Mesenteric fat pad (tissue), 1 donor: ENCODE data around the gene GLRX3. TPM values are rescaled to one million over a fixed set of nuclear protein-coding genes. Genes with fewer than 3 reads are reported as not detected.
A peak's percentile ranks its signal among the peaks of the same experiment; 100 is the strongest.
"Not testable (repeated sequence)": the region's sequence is repeated elsewhere in the genome, so short reads cannot be mapped to it uniquely, and the experiment has no call there.

ENCODE experiments used
- DNase-seq: peaks from one replicate; pipeline ENCODE4 v3.0.0-alpha.2; 2020; ENCODE audit warnings: low spot score
- total RNA-seq: library from RNA; stranded (reverse); fragmentation: NEBNext Ultra II Directional; extraction: Animal tissue kit (Norgen Biotek cat#: 25700); gene quantifications from one replicate; pipeline ENCODE4 v1.2.1, GENCODE V29; 2021
- donor health status: DM: yes; HTN: yes; CAD: no.

Gene GLRX3
- total RNA-seq, 1 donor from 2014 or later: 72.0 TPM

DNA sequence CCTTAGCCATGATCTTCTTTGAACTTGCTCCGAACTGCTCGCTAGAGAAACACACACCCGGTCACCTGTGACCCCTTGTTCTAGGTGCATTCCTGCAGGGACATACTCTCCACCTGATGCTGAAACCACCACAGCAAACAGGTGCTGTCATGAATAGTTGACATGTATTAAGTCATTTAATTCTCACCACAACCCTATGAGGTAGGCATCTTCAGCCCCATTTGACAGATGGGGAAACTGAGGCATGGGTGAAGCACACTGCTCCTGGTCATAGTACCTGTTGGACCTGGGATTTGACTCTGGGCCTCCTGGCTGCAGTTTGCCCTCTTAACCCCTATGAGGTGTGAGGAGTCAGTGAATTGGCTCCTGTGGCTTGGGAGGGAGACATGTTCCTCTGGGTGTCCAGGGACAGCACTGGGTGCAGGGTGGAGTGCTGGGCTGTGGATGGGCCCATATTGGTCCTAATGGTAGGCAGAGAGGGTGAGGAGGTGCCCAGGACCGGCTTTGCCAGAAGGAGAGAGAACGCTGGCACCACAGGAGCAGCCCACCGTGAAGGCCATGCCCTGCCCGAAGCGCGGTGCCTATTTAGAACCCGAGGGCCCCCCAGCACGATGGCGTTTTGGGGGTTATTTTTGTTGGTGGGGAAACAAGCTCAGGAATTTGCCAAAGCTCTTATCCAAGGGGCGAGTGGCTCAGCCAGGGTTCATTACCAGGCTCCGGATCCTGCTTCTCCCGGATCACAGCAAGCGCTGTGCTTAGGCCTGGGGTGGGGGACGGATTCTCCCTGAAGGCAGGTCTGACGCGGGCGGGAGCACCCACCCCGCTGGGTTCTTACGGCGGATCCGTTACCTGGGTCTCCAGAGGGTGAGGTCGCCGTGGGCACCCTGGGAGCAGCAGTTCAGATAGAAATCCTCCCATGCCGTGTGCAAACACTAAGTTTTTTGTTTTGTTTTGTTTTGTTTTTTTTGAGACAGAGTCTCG lies 52.3 kb downstream of the GLRX3 start:
- no peak for DNase-seq

DNA sequence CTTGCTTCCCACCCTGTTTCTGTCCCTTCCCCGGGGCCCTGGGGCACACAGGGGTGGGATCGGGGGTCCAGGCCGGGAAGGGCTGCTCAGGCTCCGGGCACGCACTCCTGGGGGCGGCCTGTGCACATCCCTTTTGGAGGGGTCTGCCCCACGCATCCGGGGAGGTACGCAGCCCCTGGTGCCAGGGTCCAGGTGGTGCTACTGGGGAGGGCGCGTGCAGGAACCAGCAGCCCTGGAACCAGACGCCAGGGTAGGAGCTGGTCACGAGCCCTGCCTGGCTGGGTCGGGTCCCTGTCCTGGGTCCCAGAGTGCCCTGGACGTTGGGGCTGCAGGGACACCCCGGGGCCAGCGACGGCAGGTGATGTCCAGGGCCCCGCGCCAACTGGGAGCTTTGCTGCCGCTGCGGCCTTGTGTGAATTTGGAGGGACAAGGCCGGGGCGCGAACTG lies 53.4 kb downstream of the GLRX3 start:
- no peak for DNase-seq

DNA sequence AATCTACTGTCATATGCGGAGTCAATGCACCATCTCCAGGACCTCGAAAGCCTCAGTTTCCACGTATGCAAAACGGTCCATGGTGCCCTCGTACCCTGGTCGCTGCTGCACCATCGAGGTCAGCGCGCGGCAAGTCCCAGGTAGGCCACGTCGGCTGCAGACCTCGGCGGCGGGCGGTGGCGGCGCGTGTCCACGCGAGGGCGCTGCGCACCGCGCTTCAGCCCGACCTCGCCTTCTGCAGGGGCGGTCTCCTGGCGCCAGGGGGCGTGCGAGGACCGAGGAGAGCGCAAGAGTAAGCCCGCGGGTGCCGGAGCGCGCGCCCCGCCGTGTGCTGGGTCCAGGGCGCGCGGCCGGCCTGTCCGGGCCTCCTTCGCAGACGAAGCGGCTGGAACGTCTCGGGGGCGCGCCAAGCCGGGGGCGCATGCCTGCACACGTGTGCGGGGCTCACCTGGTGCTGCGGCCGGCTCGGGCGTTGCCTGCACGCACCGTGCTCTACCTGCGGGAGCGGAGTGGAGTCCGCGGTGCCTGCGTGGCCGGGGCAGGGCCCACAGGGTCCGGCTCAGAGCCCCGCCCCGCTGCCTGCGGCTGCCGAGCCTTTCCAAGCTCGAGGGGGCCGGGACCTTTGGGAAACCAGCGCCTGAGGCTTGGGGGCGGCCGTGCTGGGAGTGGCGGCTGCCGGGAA lies 54.0 kb downstream of the GLRX3 start:
- peak; percentile 94 for DNase-seq

DNA sequence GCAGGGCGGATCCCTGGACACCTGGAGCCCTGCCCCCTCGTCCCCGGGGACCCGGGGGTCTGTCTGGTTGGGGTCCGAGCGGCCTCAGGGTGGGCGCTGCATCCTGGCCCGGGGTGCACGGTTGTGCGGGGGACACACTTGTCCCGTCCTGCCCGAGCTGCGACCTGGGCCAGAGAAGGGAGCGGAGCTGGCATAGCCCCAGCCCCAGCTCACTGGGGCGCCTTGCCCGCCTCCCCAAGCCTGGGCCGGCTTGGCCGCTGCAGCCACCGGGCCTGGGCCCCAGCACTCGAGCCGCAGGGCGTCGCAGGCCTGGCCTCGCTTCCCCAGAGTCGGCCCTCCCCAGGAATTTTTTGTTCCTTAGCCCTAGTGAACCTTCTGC lies 54.5 kb downstream of the GLRX3 start:
- DNase-seq: no peak

DNA sequence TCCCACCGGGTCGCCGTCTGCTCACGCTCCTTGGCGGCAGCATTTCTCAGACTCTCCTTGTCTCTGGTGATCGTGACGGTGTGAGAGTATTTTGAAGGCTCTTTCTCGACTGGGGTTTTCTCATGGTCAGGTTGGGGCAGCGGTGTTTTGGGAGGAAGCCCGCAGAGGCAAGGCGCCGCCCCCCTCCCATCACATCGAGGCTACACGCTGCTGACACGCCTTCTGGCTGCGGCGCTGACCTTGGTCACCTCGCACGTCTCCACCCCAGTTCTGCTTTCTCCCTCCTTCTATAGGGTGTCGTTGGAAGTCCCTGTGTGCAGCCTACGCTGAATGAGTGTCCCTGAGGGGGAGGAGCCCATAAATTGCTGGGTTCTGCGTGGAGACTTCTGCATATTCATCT lies 55.2 kb downstream of the GLRX3 start:
- DNase-seq: no peak

DNA sequence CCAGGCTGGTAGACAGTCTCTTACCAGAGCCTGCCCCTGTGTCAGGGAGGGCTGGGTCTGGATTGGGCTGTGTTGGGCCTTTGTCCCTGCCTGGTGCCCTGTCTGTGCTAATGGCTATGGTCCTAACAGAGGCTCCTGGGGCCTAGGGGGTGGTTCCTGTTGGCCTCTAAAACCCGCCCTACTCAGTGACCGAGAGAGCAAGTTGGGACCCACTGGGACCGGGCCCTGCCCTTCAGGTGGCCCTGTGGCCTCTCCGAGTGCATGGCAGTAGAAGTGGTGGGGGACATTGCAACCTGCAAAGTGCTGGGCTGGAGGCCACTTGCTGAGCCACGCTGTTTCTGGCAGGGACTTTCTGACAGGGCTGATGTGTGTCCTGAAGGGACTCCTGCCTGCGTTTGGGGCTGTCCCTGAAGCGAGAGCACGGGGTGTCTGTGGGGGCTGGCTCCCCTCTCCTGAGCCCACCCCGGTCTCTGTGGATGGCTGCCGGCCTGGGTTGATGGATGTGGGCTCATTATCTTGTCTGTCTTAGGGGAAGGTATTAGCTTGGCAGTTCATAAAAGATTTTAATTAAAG lies 56.2 kb downstream of the GLRX3 start:
- no peak for DNase-seq

DNA sequence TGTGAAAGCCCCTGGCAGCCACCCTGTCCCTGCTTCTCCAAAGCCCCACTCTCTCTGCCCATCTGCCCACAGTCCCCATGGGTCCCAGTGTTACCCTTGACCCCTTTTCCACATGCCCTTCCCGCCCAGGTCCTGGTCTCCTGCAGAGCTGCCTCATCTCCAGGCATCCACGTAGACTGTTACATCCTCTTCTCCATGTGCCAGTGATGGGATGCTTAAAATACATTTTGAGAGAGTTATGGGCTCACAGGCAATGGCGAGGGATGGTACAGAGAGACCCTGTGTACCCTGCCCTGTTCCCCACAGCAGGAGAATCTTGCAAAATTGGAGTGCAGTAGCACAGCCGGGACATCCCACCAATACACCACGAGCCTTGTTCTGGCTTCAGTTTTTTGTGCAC lies 56.8 kb downstream of the GLRX3 start:
- no peak for DNase-seq

DNA sequence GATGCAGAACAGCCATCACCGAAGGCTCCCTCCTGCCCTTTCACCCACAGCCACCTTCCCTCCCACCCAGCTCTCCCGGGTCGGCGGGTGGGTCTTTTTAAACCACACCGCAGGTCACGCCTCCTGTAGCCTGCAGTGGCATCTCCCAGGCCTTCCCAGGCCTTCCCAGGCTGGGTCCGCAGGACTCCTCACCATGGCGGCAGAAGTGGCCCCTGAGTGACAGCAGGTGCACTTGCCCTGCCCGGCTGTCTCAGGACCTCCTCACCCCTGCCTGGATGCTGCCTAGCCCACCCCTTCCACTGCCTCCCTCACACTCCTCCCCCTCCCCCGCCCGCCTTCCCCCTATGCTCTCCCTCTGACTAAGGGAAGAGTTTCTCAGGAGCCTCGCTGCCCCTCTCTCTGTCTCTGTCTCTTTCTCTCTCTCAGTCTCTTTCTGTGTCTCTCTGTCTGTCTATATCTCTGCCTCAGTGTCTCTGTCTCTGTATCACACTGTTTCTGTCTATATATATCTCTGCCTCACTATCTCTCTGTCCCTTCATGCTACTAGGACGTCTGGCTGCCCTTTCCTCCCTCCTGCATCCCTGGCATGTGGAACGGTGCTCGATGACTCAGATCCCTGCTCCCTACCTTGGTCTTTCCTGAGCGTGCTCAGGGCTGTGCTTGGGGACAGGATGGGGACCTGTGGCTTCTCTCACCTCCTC lies 57.5 kb downstream of the GLRX3 start:
- DNase-seq: no peak

DNA sequence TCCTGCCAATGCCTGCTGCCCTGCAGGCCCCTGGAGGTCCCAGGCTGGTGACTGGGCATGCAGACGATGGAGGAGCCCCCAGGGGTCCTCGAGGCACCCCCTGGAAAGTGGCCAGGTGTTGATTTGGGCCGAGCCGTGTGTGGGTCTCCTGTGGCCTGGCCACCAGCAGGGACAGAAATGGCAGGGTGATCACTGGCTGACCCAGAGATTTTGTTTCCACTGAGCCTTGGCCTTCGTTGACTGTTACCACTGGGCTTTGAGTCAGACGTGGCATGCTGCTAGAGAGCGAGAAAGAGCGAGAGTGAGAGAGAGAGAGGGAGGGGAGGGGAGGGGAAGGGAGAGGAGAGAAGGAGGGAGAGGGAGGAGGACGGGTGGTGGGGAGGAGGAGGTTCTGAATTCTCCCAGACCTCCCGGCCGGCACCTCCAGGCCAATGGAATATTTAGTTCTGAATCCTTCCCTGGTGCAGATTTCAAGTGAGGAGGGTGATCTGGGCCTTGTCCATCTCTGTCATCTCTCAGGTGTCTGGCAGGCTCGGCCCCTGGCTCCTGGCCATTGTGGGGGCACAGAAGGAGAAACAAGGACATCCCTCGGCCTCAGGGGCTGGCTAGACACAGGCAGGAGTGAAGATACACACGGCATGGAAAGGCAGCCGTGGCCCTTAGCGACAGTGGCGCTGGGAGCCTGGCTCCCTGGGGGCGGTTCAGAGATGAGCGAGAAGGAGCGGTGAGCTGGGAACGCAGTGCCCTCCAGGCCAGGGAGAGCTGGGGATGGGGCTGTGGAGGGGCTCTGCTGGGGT lies 58.2 kb downstream of the GLRX3 start:
- DNase-seq: no peak

DNA sequence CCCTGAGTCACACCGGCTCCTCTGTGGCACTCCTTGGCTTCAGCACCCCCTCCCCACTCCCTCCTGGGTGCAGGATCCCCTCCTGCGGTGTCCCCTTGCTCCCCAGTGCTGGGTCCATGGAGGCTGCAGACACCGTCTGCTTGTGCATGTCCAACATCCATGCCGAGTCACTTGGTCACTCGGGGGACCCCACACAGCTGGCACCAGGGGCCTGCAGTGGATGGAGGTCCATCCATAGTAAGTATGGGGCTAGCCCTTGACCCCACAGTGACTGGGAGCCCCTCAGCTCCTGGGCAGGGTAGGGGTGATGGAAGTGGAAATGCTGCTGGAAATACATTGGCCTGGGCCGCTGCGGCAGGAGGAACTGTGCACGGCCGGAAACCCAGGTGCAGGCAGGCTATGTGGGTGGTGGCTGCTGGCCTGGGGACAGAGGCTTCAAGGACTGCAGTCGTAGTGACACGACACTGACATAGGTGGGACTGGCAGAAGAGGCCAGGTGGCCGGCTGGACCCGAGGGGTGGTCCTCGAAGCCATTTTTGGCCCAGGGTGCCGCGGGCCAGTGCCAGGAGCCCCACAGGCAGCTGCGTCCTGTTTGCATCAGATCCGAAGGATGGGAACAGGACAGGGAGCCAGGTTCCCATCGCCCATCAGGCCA lies 58.9 kb downstream of the GLRX3 start:
- no peak for DNase-seq

DNA sequence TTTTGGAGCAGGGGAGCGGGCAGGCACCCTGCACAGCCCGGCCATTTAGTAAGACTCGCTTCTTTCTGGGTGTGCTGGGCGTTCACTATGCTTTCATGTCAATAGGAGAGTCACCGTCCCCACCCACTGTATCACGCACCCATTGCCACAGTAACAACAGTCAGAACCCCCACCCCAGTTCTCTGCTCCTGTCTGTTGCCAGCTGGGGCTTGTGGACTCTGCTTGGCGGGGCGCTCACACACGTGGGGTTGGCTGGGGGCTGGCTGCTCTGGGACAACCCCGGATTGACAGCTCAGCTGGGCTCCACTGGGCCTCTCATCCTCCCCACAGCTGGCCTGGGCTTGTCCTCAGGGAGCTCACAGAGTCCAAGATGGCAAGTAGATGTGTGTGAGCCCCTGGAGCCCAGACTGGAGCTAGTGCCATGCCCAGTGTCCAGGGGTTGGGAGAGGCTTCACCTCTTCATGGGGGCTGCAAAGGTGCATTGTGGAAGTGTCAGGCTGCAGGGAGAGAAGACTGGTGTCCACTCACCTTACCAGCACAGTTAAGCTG lies 59.6 kb downstream of the GLRX3 start:
- DNase-seq: no peak

DNA sequence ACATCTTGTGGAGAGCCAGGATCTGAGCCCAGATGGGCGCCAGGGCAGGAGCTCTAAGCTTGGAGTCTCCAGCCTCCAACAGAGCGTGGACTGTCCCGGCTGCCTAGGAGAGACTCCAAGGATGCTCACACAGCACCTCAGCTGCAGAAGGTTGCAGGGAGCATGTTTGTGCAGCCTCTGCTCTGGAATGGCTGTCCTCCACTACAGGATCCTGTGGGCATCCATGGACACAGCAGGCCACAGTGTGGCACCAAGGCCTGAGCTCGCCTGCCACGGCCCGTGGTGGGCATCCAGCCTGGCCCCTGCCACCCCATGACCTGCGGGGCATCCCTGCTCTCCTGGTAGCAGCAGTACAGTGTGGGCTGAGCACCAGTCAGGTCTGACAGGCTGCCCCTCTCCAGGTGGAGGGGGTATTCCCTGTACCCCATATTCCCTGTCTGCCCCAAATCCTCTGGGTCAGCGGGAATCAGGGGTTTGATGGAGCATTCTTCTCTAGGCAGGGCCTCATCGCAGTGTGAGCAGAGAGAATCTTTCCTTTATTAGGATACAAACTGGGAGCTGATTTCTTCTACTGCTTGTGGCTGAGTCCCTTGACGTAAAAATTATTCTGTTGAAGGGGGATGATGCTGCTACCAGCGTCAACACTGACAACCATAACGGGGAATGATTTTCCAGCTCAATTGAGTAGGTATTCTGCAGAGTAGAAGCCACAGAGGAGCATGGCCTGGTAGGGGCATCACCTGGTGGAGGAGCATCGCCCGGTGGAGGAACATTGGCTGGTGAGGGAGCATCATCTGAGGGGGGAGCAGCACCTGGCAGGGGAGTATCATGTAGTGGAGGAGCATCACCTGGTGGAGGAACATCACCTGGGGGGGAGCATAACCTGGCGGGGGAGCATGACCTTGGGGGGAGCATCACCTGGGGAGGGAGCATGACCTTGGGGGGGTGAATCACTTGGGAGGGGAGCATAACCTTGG lies 60.6 kb downstream of the GLRX3 start:
- DNase-seq: no peak

DNA sequence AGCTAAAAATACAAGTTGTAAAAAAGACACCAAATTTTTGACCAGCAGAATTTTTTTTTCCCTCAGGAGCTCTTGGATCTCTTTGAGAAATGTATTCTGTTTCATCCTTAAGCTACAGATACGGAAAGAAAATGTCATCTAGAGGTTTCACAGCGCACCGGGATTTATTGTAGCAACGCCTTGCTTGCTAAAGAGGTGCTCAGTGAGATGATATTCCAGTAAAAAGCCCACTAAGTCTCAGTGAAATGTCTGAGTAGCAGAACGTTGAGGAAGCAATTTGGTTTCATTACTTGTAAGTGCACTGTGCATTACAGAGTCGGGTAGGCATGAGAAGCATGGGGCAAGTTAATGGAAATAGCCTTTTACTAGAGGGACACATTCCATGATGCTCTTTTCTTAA lies 62.5 kb downstream of the GLRX3 start:
- no peak for DNase-seq

DNA sequence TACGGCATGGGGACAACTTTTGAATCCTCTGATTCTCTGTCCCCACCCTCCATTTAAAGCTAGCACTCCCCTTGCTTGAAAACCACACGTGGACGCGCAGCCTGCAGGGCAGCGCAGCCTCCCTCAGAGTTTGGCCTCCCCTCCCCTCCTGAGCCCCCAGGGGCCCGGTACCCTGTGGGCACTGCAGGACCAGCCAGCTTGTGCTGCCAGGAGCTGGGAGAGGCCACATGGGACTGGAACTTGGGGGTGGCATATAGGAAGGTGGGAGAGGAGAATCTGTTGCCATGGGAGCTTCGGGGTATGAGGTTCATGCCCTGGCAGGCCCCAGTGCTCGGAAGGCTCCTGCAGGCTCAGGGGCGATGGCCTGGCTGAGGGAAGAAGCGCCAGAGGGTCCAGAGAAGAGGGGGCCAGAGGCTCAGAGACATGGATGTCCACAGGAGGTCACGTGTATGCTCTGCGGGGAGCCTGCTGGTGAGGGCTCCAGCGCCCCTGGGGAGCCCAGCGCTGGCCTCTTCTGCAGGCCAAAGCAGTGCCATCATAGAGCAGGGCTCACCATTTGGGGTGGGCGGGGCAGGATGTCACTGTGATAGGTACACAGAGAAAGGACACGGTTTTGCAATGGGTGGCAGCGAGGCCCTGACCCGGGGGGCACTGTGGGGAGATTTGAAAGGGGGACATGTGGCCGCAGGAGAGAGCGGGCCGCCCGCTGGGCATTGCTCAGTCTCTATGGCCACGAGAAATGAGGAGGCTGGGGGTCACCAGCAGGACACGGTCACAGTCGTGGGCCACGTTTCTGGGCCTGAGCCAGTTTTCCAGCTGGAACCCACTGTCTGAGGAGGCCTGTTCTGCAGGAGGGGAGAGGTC lies 64.2 kb downstream of the GLRX3 start:
- no peak for DNase-seq

DNA sequence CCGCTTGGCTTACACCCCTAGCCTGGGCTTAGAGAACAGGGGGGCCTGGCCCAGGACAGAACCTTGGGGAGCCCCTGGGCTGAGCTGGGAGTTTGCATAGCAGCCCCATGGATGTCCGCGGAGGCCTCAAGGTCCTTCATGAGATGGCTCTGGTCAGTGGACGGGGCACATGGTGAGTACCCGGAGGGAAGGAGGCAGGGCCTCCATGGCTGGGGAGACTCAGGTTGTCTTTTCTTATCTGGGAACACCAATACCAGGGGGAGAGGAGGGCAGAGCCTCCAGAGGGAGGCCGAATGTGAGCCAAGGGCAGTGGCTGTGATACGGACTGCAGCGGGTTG lies 64.8 kb downstream of the GLRX3 start:
- no peak for DNase-seq

DNA sequence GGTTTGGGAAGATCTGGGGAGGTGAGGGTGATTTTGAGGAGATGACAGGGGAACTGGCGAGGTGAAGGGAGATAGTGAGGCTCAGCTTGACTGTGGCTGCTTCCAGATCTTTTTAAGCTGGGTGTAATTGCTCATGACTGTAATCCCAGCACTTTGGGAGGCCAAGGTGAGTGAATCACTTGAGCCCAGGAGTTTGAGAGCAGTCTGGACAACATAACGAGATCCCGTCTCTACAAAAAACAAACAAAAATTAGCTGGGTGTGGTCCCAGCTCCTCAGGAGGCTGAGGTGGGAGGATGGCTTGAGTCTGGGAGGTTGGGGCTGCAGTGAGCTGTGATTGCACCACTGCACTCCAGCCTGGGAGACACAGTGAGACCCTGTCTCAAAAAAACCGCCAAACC lies 66.0 kb downstream of the GLRX3 start:
- not testable (repeated sequence) for DNase-seq

DNA sequence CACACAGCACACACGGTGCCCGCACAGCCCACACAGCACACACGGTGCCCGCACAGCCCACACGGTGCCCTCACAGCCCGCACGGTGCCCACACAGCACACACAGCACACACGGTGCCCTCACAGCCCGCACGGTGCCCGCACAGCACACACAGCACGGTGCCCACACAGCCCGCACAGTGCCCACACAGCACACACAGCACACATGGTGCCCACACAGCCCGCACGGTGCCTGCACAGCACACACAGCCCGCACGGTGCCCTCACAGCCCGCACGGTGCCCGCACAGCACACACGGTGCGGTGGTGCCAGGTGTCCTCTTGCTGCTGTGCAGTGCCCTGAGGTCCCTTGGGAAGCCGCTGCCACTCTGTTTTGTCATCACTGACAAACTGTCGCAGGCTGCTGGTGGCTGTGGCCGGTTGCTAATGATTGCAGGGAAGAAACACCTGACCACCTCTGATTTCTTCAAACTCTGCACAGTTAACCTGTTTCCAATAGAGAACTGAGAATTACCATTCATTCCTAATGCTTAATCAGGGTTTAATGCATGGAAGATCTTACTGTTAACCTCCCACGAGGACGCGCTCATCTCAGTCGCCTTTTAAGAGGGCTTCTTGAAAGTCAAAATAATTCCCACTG lies 66.9 kb downstream of the GLRX3 start:
- DNase-seq: no peak
